Adrenal gland (tissue), 12 donors: ENCODE measurements around the gene FOXO3. TPM values are rescaled to one million over a fixed set of nuclear protein-coding genes. Genes with fewer than 3 reads are reported as not detected.
A peak's percentile ranks its signal among the peaks of the same experiment; 100 is the strongest.

Experiments
- DNase-seq, 7 donors: peaks; one replicate each; pipeline ENCODE4 v3.0.0-alpha.2; 2019 to 2020
- H3K27ac ChIP-seq, 5 donors: fragments of 200-600 bp; sonication (generic) in 4 of 5; 1 replicate in 3 of 5; 2 replicates in 2 of 5; pipeline versions ENCODE4 v1.5.1 to v1.8.0; 2016 to 2020; ENCODE audit warnings: mild to moderate bottlenecking in 1 of 5
- H3K27me3 ChIP-seq: fragments of 200-600 bp; 2 replicates; pipeline ENCODE4 v1.8.0; 2021
- H3K36me3 ChIP-seq, 2 donors: fragments of 200-600 bp; replicated peaks in 1 of 2; 1 replicate in 1 of 2; 2 replicates in 1 of 2; pipeline versions ENCODE4 v1.5.1 to v1.8.0; 2018 to 2022
- H3K4me1 ChIP-seq, 2 donors: fragments of 200-600 bp; replicated peaks in 1 of 2; 1 replicate in 1 of 2; 2 replicates in 1 of 2; pipeline versions ENCODE4 v1.5.1 to v1.8.0; 2018 to 2021
- H3K4me3 ChIP-seq, 4 donors: fragments of 200-600 bp; sonication (generic) in 3 of 4; one replicate each; pipeline ENCODE4 v1.5.1; 2016 to 2018
- H3K9me3 ChIP-seq, 3 donors: fragments of 200-600 bp; sonication (generic) in 1 of 3; replicated peaks in 1 of 3; 1 replicate in 2 of 3; 2 replicates in 1 of 3; pipeline versions ENCODE4 v1.5.1 to v1.8.0; 2016 to 2021
- POLR2A ChIP-seq, 2 donors: fragments of 450-650 bp; IDR thresholded peaks; one replicate each; pipeline ENCODE4 v1.6.1; 2017; ENCODE audit warnings: antibody characterized with exemption in 2 of 2, mild to moderate bottlenecking in 2 of 2, moderate library complexity in 1 of 2
- WGBS, 4 donors: extraction: QIAGEN DNeasy Blood & Tissue Kit in 2 of 4; methylation state at CpG; one replicate each; pipeline versions ENCODE4 v1.1.5 to v1.1.7; 2013 to 2017; 5-methylcytosine and 5-hydroxymethylcytosine counted together
- intact Hi-C, 2 donors: fragments of 100-400 bp; cut with DNase I; formaldehyde crosslinking; loops; one replicate each; pipeline versions ENCODE4 v1.14.1 to v1.15.0; 2022 to 2023
- polyA plus RNA-seq, 3 donors: library from polyadenylated mRNA; stranded (reverse); fragments of 200-250 nt in 2 of 3; fragments of 350-450 nt in 1 of 3; fragmentation: Illumina TruSeq in 1 of 3; extraction: RNeasy Lipid Tissue Mini Kit (QIAGEN cat#74804) in 1 of 3; gene quantifications; one replicate each; pipeline ENCODE4 v1.2.3, GENCODE V29; 2013 to 2014
- total RNA-seq, 9 donors: library from RNA; depleted of rRNA in 4 of 9; stranded (reverse); fragments of >200 nt in 4 of 9; fragments of 120-200 nt in 1 of 9; fragmentation: NEBNext Ultra II Directional in 1 of 9; extraction: Animal tissue kit (Norgen Biotek cat#: 25700) in 1 of 9; gene quantifications; one replicate each; pipeline versions ENCODE4 v1.1.0 to v1.2.4, GENCODE V29; 2013 to 2023
- TF ChIP-seq, protein P1 (sequence below), 6 experiments: fragments of 450-650 bp in 4 of 6; fragments of 200-600 bp in 2 of 6; sonication (generic) in 1 of 6; IDR thresholded peaks; 1 replicate in 5 of 6; 2 replicates in 1 of 6; pipeline versions ENCODE4 v1.5.1 to v1.8.0; 2016 to 2021; ENCODE audit warnings: antibody characterized with exemption in 6 of 6, mild to moderate bottlenecking in 2 of 6, moderate library complexity in 1 of 6
- donor health status: healthy with polysubstance abuse.
- donor health status: Bipolar disorder and iron deficiency.
- donor health status: DM: yes; HTN: yes; CAD: no.
- donor health status: DM: no; HTN: no; CAD: no.
- donor health status: DM: no; HTN: no; CAD: no.
- donor health status: DM: yes; HTN: yes; CAD: no.

Gene FOXO3
- total and polyA plus RNA-seq, 12 donors: 8.3 to 38.7 (median 23.4) TPM

DNA sequence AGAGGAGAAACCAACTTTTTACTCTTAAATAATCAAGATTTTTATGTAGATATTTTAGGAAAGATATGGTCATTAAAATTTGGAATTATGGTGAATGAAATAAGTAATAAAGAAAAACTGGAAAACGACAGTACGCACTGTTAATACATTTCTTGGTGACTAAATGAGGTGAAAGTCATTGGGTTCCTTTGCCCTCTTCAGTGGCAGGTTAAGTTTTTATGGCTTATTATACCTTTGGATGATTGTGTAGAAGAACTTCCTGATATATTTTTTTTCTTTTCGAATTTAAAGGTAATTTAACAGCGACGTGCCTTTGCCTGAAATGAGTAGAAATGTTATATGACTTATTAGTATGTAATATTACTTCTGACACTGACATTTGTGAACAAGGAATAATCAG is 43.4 kb downstream of the FOXO3 start:
- DNase-seq: no peak
- WGBS, 4 donors: 84 to 88% (median 86%) methylated on average over 5 of the region's 5 CpGs
- peaks cover 0 to 51% of the 10 kb centered on the region in 2 donors for H3K4me1 ChIP-seq

DNA sequence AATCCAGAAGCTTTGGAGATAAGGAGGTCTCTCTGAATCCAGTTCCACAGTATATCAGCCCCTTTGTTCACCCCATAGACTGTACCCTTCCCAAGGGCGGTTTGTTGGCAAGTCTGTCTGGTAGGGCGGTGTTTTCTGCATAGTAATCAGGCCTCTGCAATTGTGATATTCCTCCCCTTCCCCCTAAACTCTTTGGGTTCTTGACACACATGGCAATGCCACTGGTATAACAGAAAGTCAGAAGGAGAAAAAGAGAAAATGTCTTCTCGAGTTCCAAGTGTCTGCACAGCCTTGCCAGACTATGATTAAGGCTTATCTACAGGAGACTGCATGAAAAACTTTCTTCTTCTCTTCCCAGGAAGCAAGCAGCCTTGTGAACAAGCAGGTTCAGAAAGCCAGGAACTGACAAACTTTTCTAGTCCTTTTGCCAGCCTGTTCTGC is 45.6 kb downstream of the FOXO3 start:
- Histone ChIP-seq H3K4me3 (no peak overlapping the region), H3K27ac (peak overlapping the region in 1 of 5 donors; percentile 7), H3K9me3 (no peaks in the 10 kb centered on the region), H3K4me1 (peaks cover 0 to 63% of the 10 kb centered on the region in 2 donors), H3K36me3 (no peaks in the 10 kb centered on the region), H3K27me3 (no peaks in the 10 kb centered on the region)
- intact Hi-C loops: no loop called here
- no peak for DNase-seq
- TF ChIP-seq, protein P1, sequence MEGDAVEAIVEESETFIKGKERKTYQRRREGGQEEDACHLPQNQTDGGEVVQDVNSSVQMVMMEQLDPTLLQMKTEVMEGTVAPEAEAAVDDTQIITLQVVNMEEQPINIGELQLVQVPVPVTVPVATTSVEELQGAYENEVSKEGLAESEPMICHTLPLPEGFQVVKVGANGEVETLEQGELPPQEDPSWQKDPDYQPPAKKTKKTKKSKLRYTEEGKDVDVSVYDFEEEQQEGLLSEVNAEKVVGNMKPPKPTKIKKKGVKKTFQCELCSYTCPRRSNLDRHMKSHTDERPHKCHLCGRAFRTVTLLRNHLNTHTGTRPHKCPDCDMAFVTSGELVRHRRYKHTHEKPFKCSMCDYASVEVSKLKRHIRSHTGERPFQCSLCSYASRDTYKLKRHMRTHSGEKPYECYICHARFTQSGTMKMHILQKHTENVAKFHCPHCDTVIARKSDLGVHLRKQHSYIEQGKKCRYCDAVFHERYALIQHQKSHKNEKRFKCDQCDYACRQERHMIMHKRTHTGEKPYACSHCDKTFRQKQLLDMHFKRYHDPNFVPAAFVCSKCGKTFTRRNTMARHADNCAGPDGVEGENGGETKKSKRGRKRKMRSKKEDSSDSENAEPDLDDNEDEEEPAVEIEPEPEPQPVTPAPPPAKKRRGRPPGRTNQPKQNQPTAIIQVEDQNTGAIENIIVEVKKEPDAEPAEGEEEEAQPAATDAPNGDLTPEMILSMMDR (IDR thresholded peaks at IDR 0.05): no peak
- TF ChIP-seq POLR2A (IDR thresholded peaks at IDR 0.05): no peak
- 62 to 72% (median 65%) methylated on average over 3 of the region's 3 CpGs for WGBS, 4 donors

More for the DNA sequence above, 43.4 kb downstream of the FOXO3 start:
- no peaks in the 10 kb centered on the region for H3K27me3 ChIP-seq
- no peak overlapping the region for H3K27ac ChIP-seq
- H3K9me3 ChIP-seq: no peaks in the 10 kb centered on the region
- TF ChIP-seq, protein P1 (IDR thresholded peaks at IDR 0.05): no peak
- TF ChIP-seq POLR2A (IDR thresholded peaks at IDR 0.05): no peak
- H3K36me3 ChIP-seq: no peaks in the 10 kb centered on the region
- H3K4me3 ChIP-seq: no peak overlapping the region
- intact Hi-C loops: no loop called here

DNA sequence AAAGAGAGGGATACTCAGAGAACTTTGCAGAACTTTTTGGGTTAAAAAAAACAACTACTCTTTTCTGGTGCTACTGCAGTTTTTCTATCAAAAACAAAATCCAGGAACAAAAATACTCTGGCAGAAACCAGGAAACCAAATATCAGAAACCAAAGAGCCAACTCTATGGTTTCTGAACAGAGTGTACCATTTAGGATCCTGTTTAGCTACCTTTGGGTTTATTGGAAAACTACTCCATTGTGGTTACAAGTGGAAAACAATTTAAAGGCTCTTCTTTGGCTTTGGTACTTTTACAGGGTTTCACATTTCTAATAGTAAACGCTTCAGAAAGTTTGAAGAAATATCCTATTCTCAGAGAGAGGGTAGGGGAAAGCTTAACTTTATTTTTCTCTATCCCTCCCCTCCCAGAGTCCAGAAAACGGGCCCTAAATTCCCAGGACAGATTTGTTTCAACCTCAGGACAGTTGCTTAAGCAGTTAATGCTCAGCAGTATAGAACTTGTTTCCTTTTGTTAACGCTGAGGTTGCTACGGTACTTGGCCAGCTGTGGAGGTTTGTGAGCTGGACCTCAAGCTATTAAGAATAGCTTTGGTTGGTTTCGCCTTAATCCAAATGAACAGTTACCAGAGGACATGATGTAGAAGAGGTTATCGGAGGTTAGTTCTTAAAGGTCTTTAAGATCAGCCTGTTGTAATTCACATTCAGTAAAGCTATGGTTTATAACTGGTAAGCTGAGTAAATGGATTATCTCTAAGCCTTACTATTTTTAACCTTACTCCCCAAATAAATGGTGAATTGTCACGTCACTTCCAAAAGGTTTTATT is 47.9 kb downstream of the FOXO3 start:
- WGBS, 4 donors: 75 to 90% (median 83%) methylated on average over 7 of the region's 7 CpGs
- DNase-seq: no peak
- Histone ChIP-seq H3K36me3 (no peaks in the 10 kb centered on the region), H3K4me3 (no peak overlapping the region), H3K9me3 (peaks cover 0 to 2% (median 0%) of the 10 kb centered on the region in 3 donors), H3K27ac (peak overlapping the region in 1 of 5 donors; percentile 28), H3K4me1 (peaks cover 0 to 62% of the 10 kb centered on the region in 2 donors), H3K27me3 (no peaks in the 10 kb centered on the region)
- no peak for TF ChIP-seq POLR2A (IDR thresholded peaks at IDR 0.05)
- TF ChIP-seq, protein P1 (IDR thresholded peaks at IDR 0.05): no peak
- intact Hi-C loops: no loop called here

DNA sequence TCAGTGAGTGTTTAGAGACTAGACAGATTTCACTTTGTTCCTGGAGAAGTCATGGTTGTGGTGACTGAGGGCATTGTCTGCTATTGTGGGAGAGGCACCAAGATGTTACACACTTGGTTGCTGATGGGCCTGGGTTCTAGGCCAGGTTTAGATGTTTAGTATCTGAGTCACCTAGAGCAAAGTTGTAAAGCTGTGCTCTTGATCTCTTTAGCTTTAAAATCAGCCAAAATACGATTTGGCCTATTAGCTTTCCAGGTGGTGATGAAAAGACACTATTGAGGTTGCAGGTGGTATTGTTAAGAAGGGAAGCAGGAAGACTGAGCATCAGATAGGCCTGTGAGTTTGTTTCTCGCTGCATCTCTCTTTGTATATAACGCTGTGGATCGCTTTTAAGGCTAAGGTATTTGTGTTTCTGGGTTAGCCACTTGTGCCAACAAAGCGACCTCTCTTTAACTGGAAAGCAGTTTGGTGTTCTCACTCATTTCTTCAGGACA is 48.6 kb downstream of the FOXO3 start:
- WGBS, 4 donors: 90 to 97% (median 96%) methylated on average over 5 of the region's 5 CpGs
- H3K4me3 ChIP-seq: no peak overlapping the region
- intact Hi-C loops: no loop called here
- no peaks in the 10 kb centered on the region for H3K27me3 ChIP-seq
- no peak for TF ChIP-seq POLR2A (IDR thresholded peaks at IDR 0.05)
- TF ChIP-seq, protein P1 (IDR thresholded peaks at IDR 0.05): no peak
- no peak overlapping the region for H3K27ac ChIP-seq
- H3K4me1 ChIP-seq: peaks cover 0 to 60% of the 10 kb centered on the region in 2 donors
- peaks cover 0 to 4% (median 0%) of the 10 kb centered on the region in 3 donors for H3K9me3 ChIP-seq
- H3K36me3 ChIP-seq: no peaks in the 10 kb centered on the region
- no peak for DNase-seq
